Gastrocnemius medialis (tissue), 4 donors: ENCODE measurements around the gene ENOX2. TPM values are rescaled to one million over a fixed set of nuclear protein-coding genes. Genes with fewer than 3 reads are reported as not detected.

Source experiments
- ATAC-seq, 2 donors: fragments of 150-250 bp; one replicate each; pipeline ENCODE4 v1.9.1; 2016
- DNase-seq, 2 donors: peaks; one replicate each; pipeline ENCODE4 v3.0.0-alpha.2; 2019
- H3K27ac ChIP-seq, 4 donors: fragments of 200-600 bp; sonication (generic); 1 replicate in 1 of 4; 2 replicates in 3 of 4; pipeline ENCODE4 v1.5.1; 2016 to 2018; ENCODE audit warnings: mild to moderate bottlenecking in 2 of 4, moderate library complexity in 1 of 4
- H3K27me3 ChIP-seq, 3 donors: fragments of 200-600 bp; sonication (generic) in 2 of 3; 1 replicate in 1 of 3; 2 replicates in 2 of 3; pipeline versions ENCODE4 v1.5.1 to v1.6.0; 2016 to 2019; ENCODE audit warnings: mild to moderate bottlenecking in 1 of 3, moderate library complexity in 1 of 3
- H3K36me3 ChIP-seq, 2 donors: fragments of 200-600 bp; sonication (generic) in 1 of 2; one replicate each; pipeline ENCODE4 v1.5.1; 2017 to 2018
- H3K4me1 ChIP-seq, 2 donors: fragments of 200-600 bp; sonication (generic) in 1 of 2; one replicate each; pipeline ENCODE4 v1.5.1; 2016 to 2017; ENCODE audit warnings: mild to moderate bottlenecking in 2 of 2
- H3K4me3 ChIP-seq, 4 donors: fragments of 200-600 bp; sonication (generic) in 3 of 4; 1 replicate in 1 of 4; 2 replicates in 3 of 4; pipeline ENCODE4 v1.5.1; 2016 to 2019; ENCODE audit warnings: mild to moderate bottlenecking in 2 of 4
- H3K9me3 ChIP-seq, 3 donors: fragments of 200-600 bp; sonication (generic) in 2 of 3; 1 replicate in 1 of 3; 2 replicates in 2 of 3; pipeline ENCODE4 v1.5.1; 2016 to 2019
- POLR2A ChIP-seq, 2 donors: fragments of 450-650 bp; IDR thresholded peaks; one replicate each; pipeline ENCODE4 v1.6.1; 2017; ENCODE audit warnings: antibody characterized with exemption in 2 of 2, mild to moderate bottlenecking in 2 of 2, moderate library complexity in 2 of 2
- in situ Hi-C, 4 donors: fragments of 200-750 bp; cut with MboI; loops; one replicate each; pipeline versions ENCODE4 v1.15.0 to v1.8.0; 2017; ENCODE audit warnings: low sequenced_read_pairs in 4 of 4
- intact Hi-C: fragments of 100-400 bp; cut with DNase I; formaldehyde crosslinking; loops from one replicate; pipeline ENCODE4 v1.15.1; 2023; ENCODE audit warnings: low total_unique reads
- total RNA-seq, 4 donors: library from RNA; depleted of rRNA; stranded (reverse); fragments of >200 nt; gene quantifications; one replicate each; pipeline versions ENCODE4 v1.1.0 to v1.2.3, GENCODE V29; 2016
- TF ChIP-seq, protein P1 (sequence below), 5 experiments: fragments of 450-650 bp in 3 of 5; fragments of 200-600 bp in 2 of 5; sonication (generic) in 2 of 5; IDR thresholded peaks in 4 of 5; conservative IDR thresholded peaks in 1 of 5; 1 replicate in 4 of 5; 2 replicates in 1 of 5; pipeline ENCODE4 v1.5.1; 2016 to 2019; ENCODE audit warnings: antibody characterized with exemption in 5 of 5, mild to moderate bottlenecking in 3 of 5, moderate library complexity in 3 of 5

The ENOX2 gene
- total RNA-seq, 4 donors from 2014 or later: 7.2 to 10.9 (median 7.9) TPM

- intact Hi-C loops (no loop called here), in situ Hi-C loops (no loop called here)
- DNase-seq (no peak), ATAC-seq (no peak)
- H3K36me3 ChIP-seq: no peaks in the 10 kb centered on the region
- H3K27me3 ChIP-seq: no peaks in the 10 kb centered on the region
- H3K4me3 ChIP-seq: no peak overlapping the region
- H3K4me1 ChIP-seq: no peaks in the 10 kb centered on the region
- no peaks in the 10 kb centered on the region for H3K9me3 ChIP-seq
- H3K27ac ChIP-seq: no peak overlapping the region
- TF ChIP-seq, protein P1, sequence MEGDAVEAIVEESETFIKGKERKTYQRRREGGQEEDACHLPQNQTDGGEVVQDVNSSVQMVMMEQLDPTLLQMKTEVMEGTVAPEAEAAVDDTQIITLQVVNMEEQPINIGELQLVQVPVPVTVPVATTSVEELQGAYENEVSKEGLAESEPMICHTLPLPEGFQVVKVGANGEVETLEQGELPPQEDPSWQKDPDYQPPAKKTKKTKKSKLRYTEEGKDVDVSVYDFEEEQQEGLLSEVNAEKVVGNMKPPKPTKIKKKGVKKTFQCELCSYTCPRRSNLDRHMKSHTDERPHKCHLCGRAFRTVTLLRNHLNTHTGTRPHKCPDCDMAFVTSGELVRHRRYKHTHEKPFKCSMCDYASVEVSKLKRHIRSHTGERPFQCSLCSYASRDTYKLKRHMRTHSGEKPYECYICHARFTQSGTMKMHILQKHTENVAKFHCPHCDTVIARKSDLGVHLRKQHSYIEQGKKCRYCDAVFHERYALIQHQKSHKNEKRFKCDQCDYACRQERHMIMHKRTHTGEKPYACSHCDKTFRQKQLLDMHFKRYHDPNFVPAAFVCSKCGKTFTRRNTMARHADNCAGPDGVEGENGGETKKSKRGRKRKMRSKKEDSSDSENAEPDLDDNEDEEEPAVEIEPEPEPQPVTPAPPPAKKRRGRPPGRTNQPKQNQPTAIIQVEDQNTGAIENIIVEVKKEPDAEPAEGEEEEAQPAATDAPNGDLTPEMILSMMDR (IDR thresholded peaks at IDR 0.05 in 4 of 5, conservative IDR thresholded peaks at IDR 0.05 in 1 of 5): no peak
- TF ChIP-seq POLR2A (IDR thresholded peaks at IDR 0.05): no peak
These were observed 148.7 kb downstream of the ENOX2 start for GRCh38 chrX:130754353-130754752.

GRCh38 chrX:130746709-130747342 lies 156.2 kb downstream of the ENOX2 start:
- TF ChIP-seq POLR2A (IDR thresholded peaks at IDR 0.05): no peak
- TF ChIP-seq, protein P1 (IDR thresholded peaks at IDR 0.05 in 4 of 5, conservative IDR thresholded peaks at IDR 0.05 in 1 of 5): no peak
- ATAC-seq (no peak), DNase-seq (no peak)
- H3K9me3 ChIP-seq: no peaks in the 10 kb centered on the region
- intact Hi-C loops: loop anchor here (10.0 kb wide), 1 partner anchor 62 kb away; no protein-coding TSS in a partner anchor
- no peaks in the 10 kb centered on the region for H3K36me3 ChIP-seq
- H3K4me3 ChIP-seq: no peak overlapping the region
- in situ Hi-C loops: no loop called here
- no peak overlapping the region for H3K27ac ChIP-seq
- no peaks in the 10 kb centered on the region for H3K27me3 ChIP-seq
- no peaks in the 10 kb centered on the region for H3K4me1 ChIP-seq

GRCh38 chrX:130746077-130746476 lies 156.9 kb downstream of the ENOX2 start:
- in situ Hi-C loops: no loop called here
- intact Hi-C loops: loop anchor here (10.0 kb wide), 1 partner anchor 61 kb away; no protein-coding TSS in a partner anchor
- Histone ChIP-seq H3K36me3 (no peaks in the 10 kb centered on the region), H3K9me3 (no peaks in the 10 kb centered on the region), H3K4me1 (no peaks in the 10 kb centered on the region), H3K27me3 (no peaks in the 10 kb centered on the region), H3K4me3 (no peak overlapping the region), H3K27ac (no peak overlapping the region)
- DNase-seq (no peak), ATAC-seq (no peak)
- TF ChIP-seq, protein P1 (IDR thresholded peaks at IDR 0.05 in 4 of 5, conservative IDR thresholded peaks at IDR 0.05 in 1 of 5): no peak
- TF ChIP-seq POLR2A (IDR thresholded peaks at IDR 0.05): no peak

DNA sequence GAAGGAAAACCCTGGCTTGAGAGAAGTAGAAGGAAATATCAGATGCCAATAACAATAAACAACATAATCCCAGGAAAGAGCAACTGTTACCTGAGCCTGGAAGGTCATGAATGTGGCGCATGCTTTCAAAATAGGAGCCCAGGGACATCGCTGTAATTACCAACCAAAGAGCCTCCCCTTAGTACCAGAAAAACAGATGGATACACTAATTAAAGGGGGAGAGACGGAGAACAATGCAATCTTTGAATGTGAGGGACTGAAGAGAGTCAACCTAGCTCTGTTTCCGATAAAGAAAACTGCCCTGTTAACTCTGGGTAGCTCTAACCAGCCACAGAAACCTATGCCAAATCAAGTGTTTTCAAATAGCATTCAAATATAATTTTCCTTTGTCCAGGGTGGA lies 161.4 kb downstream of the ENOX2 start:
- in situ Hi-C loops: no loop called here

GRCh38 chrX:130741151-130741550 lies 161.9 kb downstream of the ENOX2 start:
- intact Hi-C loops (loop anchor here (10.0 kb wide), 1 partner anchor 56 kb away; no protein-coding TSS in a partner anchor), in situ Hi-C loops (no loop called here)
- Histone ChIP-seq H3K4me3 (no peak overlapping the region), H3K27ac (no peak overlapping the region), H3K36me3 (no peaks in the 10 kb centered on the region), H3K9me3 (no peaks in the 10 kb centered on the region), H3K27me3 (no peaks in the 10 kb centered on the region), H3K4me1 (no peaks in the 10 kb centered on the region)
- no peak for ATAC-seq
- no peak for DNase-seq
- TF ChIP-seq, protein P1 (IDR thresholded peaks at IDR 0.05 in 4 of 5, conservative IDR thresholded peaks at IDR 0.05 in 1 of 5): no peak
- no peak for TF ChIP-seq POLR2A (IDR thresholded peaks at IDR 0.05)

More for the DNA sequence above, 161.4 kb downstream of the ENOX2 start:
- intact Hi-C loops: loop anchor here (10.0 kb wide), 1 partner anchor 57 kb away; no protein-coding TSS in a partner anchor
- Histone ChIP-seq H3K27ac (no peak overlapping the region), H3K27me3 (no peaks in the 10 kb centered on the region), H3K36me3 (no peaks in the 10 kb centered on the region), H3K4me3 (no peak overlapping the region), H3K4me1 (no peaks in the 10 kb centered on the region), H3K9me3 (no peaks in the 10 kb centered on the region)
- TF ChIP-seq POLR2A (IDR thresholded peaks at IDR 0.05): no peak
- ATAC-seq (no peak), DNase-seq (no peak)
